Measurements from ENCODE around the gene RASSF4.

Gene RASSF4

GRCh38 chr10:44963772-44964633, 4.4 kb downstream of the RASSF4 start:
- DNase-seq, result no peak

GRCh38 chr10:44965104-44965503, 5.5 kb downstream of the RASSF4 start:
- DNase-seq, result no peak

GRCh38 chr10:44965651-44966097, 6.1 kb downstream of the RASSF4 start:
- no peak for DNase-seq

- DNase-seq, result no peak
Observed at GRCh38 chr10:44966129-44966815, 6.7 kb downstream of the RASSF4 start.

GRCh38 chr10:44966816-44967509, 7.4 kb downstream of the RASSF4 start:
- no peak for DNase-seq

- DNase-seq, result no peak
Observed at GRCh38 chr10:44967616-44968015, 8.0 kb downstream of the RASSF4 start.

- no peak for DNase-seq
Observed at GRCh38 chr10:44968091-44968490, 8.5 kb downstream of the RASSF4 start.

GRCh38 chr10:44968500-44969400, 9.1 kb downstream of the RASSF4 start:
- no peak for DNase-seq

- no peak for DNase-seq
Observed at GRCh38 chr10:44969854-44970253, 10.3 kb downstream of the RASSF4 start.

GRCh38 chr10:44970812-44971395, 11.3 kb downstream of the RASSF4 start:
- no peak for DNase-seq

GRCh38 chr10:44971434-44971833, 11.8 kb downstream of the RASSF4 start:
- DNase-seq, result no peak

- DNase-seq, result no peak
Observed at GRCh38 chr10:44971935-44972757, 12.5 kb downstream of the RASSF4 start.

- no peak for DNase-seq
Observed at GRCh38 chr10:44972874-44973306, 13.3 kb downstream of the RASSF4 start.

GRCh38 chr10:44973323-44974081, 13.9 kb downstream of the RASSF4 start:
- peak; percentile 56 for DNase-seq

GRCh38 chr10:44974082-44974627, 14.6 kb downstream of the RASSF4 start:
- no peak for DNase-seq

GRCh38 chr10:44974628-44975430, 15.2 kb downstream of the RASSF4 start:
- peak; percentile 49 for DNase-seq

- peak; percentile 69 for DNase-seq
Observed at GRCh38 chr10:44975431-44976331, 16.1 kb downstream of the RASSF4 start.

Measured in NCI-H345 (cell line).